Ishikawa (cell line): ENCODE data around the gene MAP1LC3A.

Experiments
- CEBPB ChIP-seq: IDR thresholded peaks from 2 replicates; pipeline ENCODE4 v1.6.1; 2012
- CREB1 ChIP-seq: IDR thresholded peaks from 2 replicates; pipeline ENCODE4 v1.6.1; 2012; ENCODE audit warnings: low read depth
- EGR1 ChIP-seq: IDR thresholded peaks from 2 replicates; pipeline ENCODE4 v1.6.1; 2012
- EP300 ChIP-seq: IDR thresholded peaks from 2 replicates; pipeline ENCODE4 v1.6.1; 2012; ENCODE audit warnings: borderline replicate concordance
- FOXM1 ChIP-seq: IDR thresholded peaks from 2 replicates; pipeline ENCODE4 v1.6.1; 2012; ENCODE audit warnings: low read depth, borderline replicate concordance
- NFIC ChIP-seq: IDR thresholded peaks from 2 replicates; pipeline ENCODE4 v1.6.1; 2012
- RAD21 ChIP-seq: IDR thresholded peaks from 2 replicates; pipeline ENCODE4 v1.6.1; 2012; ENCODE audit warnings: low read depth
- TAF1 ChIP-seq: IDR thresholded peaks from 2 replicates; pipeline ENCODE4 v1.6.1; 2012; ENCODE audit warnings: low read depth, mild to moderate bottlenecking
- TCF12 ChIP-seq: IDR thresholded peaks from 2 replicates; pipeline ENCODE4 v1.6.1; 2012; ENCODE audit warnings: low read depth
- TEAD4 ChIP-seq: IDR thresholded peaks from 2 replicates; pipeline ENCODE4 v1.6.1; 2012
- YY1 ChIP-seq: IDR thresholded peaks from 2 replicates; pipeline ENCODE4 v1.6.1; 2012; ENCODE audit warnings: low read depth
- ZBTB7A ChIP-seq: IDR thresholded peaks from 2 replicates; pipeline ENCODE4 v1.6.1; 2012; ENCODE audit warnings: low read depth
- TF ChIP-seq, protein P1 (sequence below): IDR thresholded peaks from 2 replicates; pipeline ENCODE4 v1.6.1; 2012
- TF ChIP-seq, protein P2 (sequence below): IDR thresholded peaks from 2 replicates; pipeline ENCODE4 v1.6.1; 2012; ENCODE audit warnings: low read depth, mild to moderate bottlenecking
- TF ChIP-seq, protein P3 (sequence below): IDR thresholded peaks from 2 replicates; pipeline ENCODE4 v1.6.1; 2012

MAP1LC3A gene

DNA sequence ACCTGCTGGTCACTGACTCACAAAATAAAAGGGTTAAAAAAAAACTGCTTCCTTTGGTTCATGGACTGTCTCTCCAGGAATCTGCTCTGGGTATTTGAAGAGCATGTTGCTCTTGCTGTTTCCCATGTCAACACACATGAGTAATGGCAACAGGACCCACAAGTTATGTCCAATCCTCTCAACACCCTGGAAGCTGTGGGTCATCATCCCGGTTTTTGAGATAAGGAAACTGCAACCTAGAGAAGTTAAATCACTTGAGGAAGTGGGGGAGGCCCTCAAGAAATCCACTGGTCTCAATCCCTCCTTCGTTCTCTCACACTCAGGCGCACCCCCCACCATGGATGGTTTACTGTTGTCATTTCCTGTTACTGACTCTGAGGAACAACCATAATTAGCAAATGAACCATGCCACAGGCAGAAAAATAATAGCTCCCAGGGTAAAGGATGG lies 12.4 kb downstream of the MAP1LC3A start:
- TF ChIP-seq, protein P1, sequence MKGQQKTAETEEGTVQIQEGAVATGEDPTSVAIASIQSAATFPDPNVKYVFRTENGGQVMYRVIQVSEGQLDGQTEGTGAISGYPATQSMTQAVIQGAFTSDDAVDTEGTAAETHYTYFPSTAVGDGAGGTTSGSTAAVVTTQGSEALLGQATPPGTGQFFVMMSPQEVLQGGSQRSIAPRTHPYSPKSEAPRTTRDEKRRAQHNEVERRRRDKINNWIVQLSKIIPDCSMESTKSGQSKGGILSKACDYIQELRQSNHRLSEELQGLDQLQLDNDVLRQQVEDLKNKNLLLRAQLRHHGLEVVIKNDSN: no peak
- TF ChIP-seq, protein P2, sequence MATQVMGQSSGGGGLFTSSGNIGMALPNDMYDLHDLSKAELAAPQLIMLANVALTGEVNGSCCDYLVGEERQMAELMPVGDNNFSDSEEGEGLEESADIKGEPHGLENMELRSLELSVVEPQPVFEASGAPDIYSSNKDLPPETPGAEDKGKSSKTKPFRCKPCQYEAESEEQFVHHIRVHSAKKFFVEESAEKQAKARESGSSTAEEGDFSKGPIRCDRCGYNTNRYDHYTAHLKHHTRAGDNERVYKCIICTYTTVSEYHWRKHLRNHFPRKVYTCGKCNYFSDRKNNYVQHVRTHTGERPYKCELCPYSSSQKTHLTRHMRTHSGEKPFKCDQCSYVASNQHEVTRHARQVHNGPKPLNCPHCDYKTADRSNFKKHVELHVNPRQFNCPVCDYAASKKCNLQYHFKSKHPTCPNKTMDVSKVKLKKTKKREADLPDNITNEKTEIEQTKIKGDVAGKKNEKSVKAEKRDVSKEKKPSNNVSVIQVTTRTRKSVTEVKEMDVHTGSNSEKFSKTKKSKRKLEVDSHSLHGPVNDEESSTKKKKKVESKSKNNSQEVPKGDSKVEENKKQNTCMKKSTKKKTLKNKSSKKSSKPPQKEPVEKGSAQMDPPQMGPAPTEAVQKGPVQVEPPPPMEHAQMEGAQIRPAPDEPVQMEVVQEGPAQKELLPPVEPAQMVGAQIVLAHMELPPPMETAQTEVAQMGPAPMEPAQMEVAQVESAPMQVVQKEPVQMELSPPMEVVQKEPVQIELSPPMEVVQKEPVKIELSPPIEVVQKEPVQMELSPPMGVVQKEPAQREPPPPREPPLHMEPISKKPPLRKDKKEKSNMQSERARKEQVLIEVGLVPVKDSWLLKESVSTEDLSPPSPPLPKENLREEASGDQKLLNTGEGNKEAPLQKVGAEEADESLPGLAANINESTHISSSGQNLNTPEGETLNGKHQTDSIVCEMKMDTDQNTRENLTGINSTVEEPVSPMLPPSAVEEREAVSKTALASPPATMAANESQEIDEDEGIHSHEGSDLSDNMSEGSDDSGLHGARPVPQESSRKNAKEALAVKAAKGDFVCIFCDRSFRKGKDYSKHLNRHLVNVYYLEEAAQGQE: no peak
- TF ChIP-seq TAF1 (no peak), CREB1 (no peak), TEAD4 (no peak)

DNA sequence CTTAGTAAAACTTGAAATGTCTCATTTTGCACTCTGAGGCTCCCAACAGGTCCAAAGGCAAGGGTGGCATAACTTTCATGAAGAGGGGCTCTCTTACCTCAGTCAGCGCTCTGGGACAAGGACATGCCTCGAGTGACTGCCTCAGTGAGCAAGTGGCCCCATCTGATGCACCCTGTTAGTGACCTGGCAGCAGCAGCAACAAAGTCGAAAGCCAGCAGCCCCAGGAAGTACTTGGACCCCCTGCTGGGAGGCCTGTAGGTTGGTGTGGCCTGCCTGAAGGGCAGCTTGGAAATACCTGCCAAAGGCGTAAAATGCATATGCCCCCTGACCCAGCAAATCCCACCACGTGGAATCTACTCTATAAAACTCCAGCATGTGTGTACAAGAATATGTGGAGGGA lies 13.2 kb downstream of the MAP1LC3A start:
- TF ChIP-seq YY1: no peak
- TF ChIP-seq TCF12: no peak
- TF ChIP-seq, protein P1: no peak
- TF ChIP-seq RAD21: no peak
- no peak for TF ChIP-seq EP300
- TF ChIP-seq NFIC: no peak
- TF ChIP-seq, protein P3, sequence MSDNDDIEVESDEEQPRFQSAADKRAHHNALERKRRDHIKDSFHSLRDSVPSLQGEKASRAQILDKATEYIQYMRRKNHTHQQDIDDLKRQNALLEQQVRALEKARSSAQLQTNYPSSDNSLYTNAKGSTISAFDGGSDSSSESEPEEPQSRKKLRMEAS: no peak
- no peak for TF ChIP-seq CEBPB
- no peak for TF ChIP-seq TEAD4
- TF ChIP-seq ZBTB7A: no peak
- no peak for TF ChIP-seq TAF1
- TF ChIP-seq FOXM1: no peak
- TF ChIP-seq, protein P2: no peak
- TF ChIP-seq CREB1: no peak

DNA sequence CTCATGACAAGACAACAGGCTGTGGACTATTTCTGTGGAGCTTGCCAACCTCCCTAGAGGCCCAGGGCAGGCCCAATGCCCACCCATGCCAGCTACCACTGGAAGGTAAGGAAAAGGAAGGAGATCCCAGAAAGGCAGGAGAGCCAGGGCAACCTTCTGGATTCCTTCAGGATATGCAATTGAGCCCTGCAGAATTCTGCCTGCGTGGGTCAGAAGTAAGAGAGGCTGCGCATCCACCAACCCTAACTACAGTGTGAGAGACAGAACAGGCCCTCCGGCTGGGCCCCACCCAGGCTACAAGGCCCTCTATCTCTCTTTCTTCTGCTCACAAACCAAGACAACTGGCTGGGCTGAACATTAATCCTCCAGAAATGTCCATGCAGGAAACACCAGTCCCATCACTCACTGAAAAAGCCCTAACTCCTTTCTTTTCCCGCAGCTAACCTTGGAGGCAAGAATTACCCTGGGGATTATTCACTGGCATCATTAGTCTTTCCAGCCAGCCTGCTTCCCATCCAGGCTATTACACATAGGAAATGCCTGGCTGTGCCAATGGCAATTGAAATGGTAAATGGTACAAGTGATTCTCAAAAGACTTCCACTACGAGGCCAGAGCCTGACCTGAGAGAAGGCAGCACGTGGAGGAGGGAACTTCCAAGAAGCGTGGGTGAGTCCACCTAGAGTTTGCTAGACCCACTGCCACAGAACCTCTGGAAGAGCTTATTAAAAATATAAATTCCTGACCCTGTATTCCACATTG lies 15.2 kb downstream of the MAP1LC3A start:
- TF ChIP-seq CREB1: no peak
- no peak for TF ChIP-seq NFIC
- TF ChIP-seq YY1: no peak

DNA sequence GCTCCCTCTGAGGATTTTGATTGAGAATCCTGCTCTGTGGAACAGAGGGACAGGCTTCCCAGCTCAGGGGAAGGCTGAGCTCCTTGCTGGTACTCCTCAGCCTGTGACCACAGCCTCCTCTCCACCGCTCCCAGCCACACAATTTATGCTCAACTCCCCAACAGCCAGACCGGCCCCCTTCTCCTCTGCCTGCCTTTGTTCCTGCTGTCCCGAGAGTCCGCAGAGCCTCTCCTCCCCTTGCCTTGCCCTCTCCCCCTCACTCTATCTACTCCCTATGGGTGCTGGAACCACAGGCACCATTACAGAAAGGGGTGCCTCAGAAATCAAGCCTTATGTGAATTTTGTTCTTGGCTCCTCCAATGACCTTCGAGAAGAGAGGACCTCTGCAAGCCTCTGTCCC lies 15.9 kb downstream of the MAP1LC3A start:
- TF ChIP-seq YY1: no peak
- TF ChIP-seq NFIC: no peak

DNA sequence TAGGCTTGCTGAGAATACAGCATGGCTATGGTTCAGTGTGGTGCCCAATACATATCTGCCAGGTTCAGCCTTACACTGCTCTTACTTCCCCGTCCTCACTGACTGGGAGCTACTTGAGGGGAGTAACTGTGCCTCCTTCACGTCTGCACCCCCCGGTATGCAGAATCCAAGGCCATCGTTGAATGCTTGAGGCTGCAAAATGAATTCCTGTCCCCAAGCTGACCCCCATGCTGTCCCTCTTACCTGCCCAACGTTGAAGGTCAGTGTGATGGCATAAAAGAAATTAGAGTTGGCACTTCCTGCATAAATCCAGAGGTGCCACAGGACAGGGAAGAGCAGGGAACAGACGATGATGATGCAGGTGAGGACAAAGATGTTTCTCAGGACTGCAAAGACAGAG lies 16.3 kb downstream of the MAP1LC3A start:
- TF ChIP-seq NFIC: no peak
- no peak for TF ChIP-seq EP300
- TF ChIP-seq CREB1: no peak
- no peak for TF ChIP-seq YY1
- no peak for TF ChIP-seq CEBPB
- TF ChIP-seq ZBTB7A: no peak
- no peak for TF ChIP-seq FOXM1

DNA sequence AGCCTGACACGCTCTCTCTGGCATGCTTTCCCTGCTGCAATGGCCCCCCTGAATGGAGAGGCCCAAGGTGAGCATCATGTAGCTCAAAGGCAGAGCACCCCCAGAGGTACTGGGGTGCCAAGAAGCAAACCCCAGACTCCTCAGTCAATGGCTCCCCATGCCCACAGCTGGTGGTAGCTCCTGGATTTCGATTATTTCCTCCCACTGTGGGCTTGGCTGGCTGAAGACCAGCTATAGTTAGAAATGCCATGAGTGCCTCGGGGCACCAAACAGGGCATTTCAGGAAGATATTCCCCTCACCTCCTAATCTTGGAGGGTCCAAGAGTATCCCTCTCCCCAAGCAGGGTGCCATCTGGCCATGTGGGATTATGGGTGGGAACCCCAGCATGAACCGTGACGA lies 16.8 kb downstream of the MAP1LC3A start:
- TF ChIP-seq EGR1: no peak
- TF ChIP-seq, protein P1: no peak
- no peak for TF ChIP-seq FOXM1
- TF ChIP-seq NFIC: no peak

DNA sequence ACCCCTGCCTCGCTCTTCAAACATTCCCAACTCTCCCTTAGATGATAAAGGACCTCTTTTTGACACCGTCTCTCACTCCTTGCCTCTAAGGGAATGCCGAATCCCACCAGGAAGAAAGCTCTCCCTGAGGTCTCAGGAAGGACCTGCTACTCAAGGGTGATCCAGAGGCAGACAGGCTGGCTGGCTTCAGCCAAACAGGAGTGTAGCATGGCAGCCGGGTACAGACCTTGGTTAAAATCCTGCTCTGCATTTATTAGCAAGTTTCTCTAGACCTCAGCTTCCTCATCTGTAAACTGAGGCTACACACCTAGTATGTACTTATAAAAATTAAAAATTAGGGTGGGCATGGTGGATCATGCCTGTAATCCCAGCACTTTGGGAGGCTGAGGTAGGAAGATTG lies 17.2 kb downstream of the MAP1LC3A start:
- no peak for TF ChIP-seq EP300
- no peak for TF ChIP-seq TCF12
- no peak for TF ChIP-seq YY1
- TF ChIP-seq RAD21: no peak
- no peak for TF ChIP-seq CEBPB
- no peak for TF ChIP-seq ZBTB7A
- no peak for TF ChIP-seq FOXM1
- no peak for TF ChIP-seq TAF1
- TF ChIP-seq, protein P3: no peak
- TF ChIP-seq, protein P1: no peak
- TF ChIP-seq CREB1: no peak
- TF ChIP-seq, protein P2: no peak
- no peak for TF ChIP-seq NFIC
- no peak for TF ChIP-seq EGR1
- TF ChIP-seq TEAD4: no peak
